ENCODE results near the gene FGFRL1.
"Not testable (repeated sequence)": the region's sequence is repeated elsewhere in the genome, so short reads cannot be mapped to it uniquely, and the experiment has no call there.

Gene FGFRL1

DNA sequence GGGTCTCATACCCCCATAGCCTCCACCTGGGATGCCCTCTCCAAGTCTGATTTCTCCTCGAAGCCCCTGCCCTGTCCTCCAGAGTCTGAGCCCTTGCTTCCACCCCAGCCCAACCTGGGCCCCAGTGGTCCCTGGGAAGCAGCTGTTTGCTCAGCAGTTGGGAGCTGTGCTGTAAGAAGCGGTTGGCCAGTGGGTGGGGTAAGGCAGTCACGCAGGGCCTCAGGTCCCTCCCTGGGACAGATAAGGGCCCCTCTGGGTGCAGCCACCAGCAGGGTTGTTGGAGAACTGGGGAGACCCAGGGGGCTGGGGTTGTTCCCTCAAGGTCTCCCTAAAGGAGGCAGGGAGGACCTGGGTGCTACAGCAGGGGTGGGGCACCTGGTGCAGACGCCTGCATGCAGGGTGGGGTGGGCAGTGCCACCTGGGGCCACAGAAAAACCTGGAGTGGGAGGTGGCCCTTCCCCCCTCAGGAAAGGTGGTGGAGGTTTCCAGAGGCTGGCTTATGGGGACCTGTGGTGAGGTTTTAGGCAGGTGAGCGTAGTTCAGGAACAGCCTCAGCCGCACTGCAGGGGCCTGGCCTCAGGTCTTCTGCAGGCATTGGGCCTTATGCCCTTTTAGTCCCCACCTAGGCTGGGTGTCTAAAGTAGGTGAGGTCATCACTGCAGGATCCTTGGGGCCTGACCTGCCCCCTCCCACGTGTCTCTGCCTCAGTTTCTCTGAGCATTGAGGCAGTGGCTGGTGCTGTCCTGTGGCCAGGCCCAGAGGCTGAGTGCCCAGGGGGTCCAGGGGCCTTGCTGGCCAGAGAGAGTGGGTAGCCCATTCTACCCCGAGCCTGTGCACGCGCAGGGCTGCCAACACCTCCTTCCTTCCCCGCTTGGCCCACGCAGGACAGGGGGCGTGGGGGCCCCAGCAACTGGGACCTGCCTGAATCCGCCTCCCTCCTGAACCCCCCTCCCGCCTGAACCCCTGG, 15.1 kb upstream of the FGFRL1 start:
- no peak for DNase-seq (ENCODE audit: low read depth)
- TF ChIP-seq, protein P1, sequence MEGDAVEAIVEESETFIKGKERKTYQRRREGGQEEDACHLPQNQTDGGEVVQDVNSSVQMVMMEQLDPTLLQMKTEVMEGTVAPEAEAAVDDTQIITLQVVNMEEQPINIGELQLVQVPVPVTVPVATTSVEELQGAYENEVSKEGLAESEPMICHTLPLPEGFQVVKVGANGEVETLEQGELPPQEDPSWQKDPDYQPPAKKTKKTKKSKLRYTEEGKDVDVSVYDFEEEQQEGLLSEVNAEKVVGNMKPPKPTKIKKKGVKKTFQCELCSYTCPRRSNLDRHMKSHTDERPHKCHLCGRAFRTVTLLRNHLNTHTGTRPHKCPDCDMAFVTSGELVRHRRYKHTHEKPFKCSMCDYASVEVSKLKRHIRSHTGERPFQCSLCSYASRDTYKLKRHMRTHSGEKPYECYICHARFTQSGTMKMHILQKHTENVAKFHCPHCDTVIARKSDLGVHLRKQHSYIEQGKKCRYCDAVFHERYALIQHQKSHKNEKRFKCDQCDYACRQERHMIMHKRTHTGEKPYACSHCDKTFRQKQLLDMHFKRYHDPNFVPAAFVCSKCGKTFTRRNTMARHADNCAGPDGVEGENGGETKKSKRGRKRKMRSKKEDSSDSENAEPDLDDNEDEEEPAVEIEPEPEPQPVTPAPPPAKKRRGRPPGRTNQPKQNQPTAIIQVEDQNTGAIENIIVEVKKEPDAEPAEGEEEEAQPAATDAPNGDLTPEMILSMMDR (conservative IDR thresholded peaks at IDR 0.05; ENCODE audit: control insufficient read depth, insufficient read depth, low read depth, low read length), result no peak

GRCh38 chr4:996997-997374, 14.4 kb upstream of the FGFRL1 start:
- no peak overlapping the region for H3K4me3 ChIP-seq (ENCODE audit: control insufficient read depth, low read depth, low read length)
- TF ChIP-seq, protein P1 (conservative IDR thresholded peaks at IDR 0.05; ENCODE audit: control insufficient read depth, insufficient read depth, low read depth, low read length), result no peak
- no peak for DNase-seq (ENCODE audit: low read depth)

More for the DNA sequence above, 15.1 kb upstream of the FGFRL1 start:
- H3K4me3 ChIP-seq (ENCODE audit: control insufficient read depth, low read depth, low read length), result no peak overlapping the region

- no peak for DNase-seq (ENCODE audit: low read depth)
- TF ChIP-seq, protein P1 (conservative IDR thresholded peaks at IDR 0.05; ENCODE audit: control insufficient read depth, insufficient read depth, low read depth, low read length), result no peak
- H3K4me3 ChIP-seq (ENCODE audit: control insufficient read depth, low read depth, low read length), result no peak overlapping the region
Measured at GRCh38 chr4:997375-998071, 13.9 kb upstream of the FGFRL1 start.

GRCh38 chr4:998096-998691, 13.2 kb upstream of the FGFRL1 start:
- no peak overlapping the region for H3K4me3 ChIP-seq (ENCODE audit: control insufficient read depth, low read depth, low read length)
- TF ChIP-seq, protein P1 (conservative IDR thresholded peaks at IDR 0.05; ENCODE audit: control insufficient read depth, insufficient read depth, low read depth, low read length), result no peak

GRCh38 chr4:999240-999863, 12.1 kb upstream of the FGFRL1 start:
- DNase-seq (ENCODE audit: low read depth); H3K4me3 ChIP-seq (ENCODE audit: control insufficient read depth, low read depth, low read length): not testable (repeated sequence)

More at GRCh38 chr4:998096-998691, 13.2 kb upstream of the FGFRL1 start:
- DNase-seq (ENCODE audit: low read depth), result no peak

DNA sequence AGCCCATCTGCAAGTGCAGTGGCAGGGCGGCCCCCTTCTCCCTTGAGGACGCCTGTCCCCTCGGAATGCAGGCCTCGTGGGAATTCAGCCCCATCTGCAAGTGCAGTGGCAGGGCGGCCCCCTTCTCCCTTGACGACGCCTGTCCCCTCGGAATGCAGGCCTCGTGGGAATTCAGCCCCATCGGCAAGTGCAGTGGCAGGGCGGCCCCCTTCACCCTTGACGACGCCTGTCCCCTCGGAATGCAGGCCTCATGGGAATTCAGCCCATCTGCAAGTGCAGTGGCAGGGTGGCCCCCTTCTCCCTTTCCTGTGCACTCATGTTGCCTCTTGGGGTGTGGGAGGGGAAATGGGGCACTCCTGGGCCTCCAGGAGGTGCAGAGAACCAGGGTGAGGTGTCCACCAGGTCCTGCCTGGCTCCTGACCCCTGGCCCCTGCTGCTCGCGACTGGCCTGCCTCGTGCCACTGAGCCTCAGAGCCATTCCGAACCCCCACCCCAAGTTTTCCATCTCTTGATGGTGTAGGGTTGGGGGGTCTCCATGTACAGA, 11.5 kb upstream of the FGFRL1 start:
- no peak overlapping the region for H3K4me3 ChIP-seq (ENCODE audit: control insufficient read depth, low read depth, low read length)
- no peak for DNase-seq (ENCODE audit: low read depth)
- TF ChIP-seq, protein P1 (conservative IDR thresholded peaks at IDR 0.05; ENCODE audit: control insufficient read depth, insufficient read depth, low read depth, low read length), result no peak
